Duodenal mucosa (tissue), 2 donors: ENCODE measurements around the gene MS4A18.

Source experiments
- H3K27ac ChIP-seq: one replicate; pipeline ENCODE4 v1.7.0; 2013; ENCODE audit warnings: low read depth, low read length
- H3K27me3 ChIP-seq, 2 donors: one replicate each; pipeline ENCODE4 v1.7.0; 2013; ENCODE audit warnings: low read length in 2 of 2, control low read depth in 1 of 2; ENCODE audit not compliant: insufficient read depth in 2 of 2, control insufficient read depth in 1 of 2
- H3K36me3 ChIP-seq, 2 donors: one replicate each; pipeline ENCODE4 v1.7.0; 2013; ENCODE audit warnings: low read length in 2 of 2, control low read depth in 1 of 2; ENCODE audit not compliant: insufficient read depth in 2 of 2, control insufficient read depth in 1 of 2
- H3K4me1 ChIP-seq, 2 donors: one replicate each; pipeline ENCODE4 v1.7.0; 2013; ENCODE audit warnings: low read length in 2 of 2, control low read depth in 1 of 2; ENCODE audit not compliant: insufficient read depth in 2 of 2, control insufficient read depth in 1 of 2
- H3K4me3 ChIP-seq, 2 donors: one replicate each; pipeline ENCODE4 v1.7.0; 2013; ENCODE audit warnings: low read length in 2 of 2, low read depth in 1 of 2
- H3K9ac ChIP-seq, 2 donors: one replicate each; pipeline ENCODE4 v1.7.0; 2013; ENCODE audit warnings: low read length in 2 of 2, low read depth in 1 of 2
- H3K9me3 ChIP-seq, 2 donors: one replicate each; pipeline ENCODE4 v1.7.0; 2013; ENCODE audit warnings: low read length in 2 of 2, control low read depth in 1 of 2; ENCODE audit not compliant: control insufficient read depth in 1 of 2

The MS4A18 gene

DNA sequence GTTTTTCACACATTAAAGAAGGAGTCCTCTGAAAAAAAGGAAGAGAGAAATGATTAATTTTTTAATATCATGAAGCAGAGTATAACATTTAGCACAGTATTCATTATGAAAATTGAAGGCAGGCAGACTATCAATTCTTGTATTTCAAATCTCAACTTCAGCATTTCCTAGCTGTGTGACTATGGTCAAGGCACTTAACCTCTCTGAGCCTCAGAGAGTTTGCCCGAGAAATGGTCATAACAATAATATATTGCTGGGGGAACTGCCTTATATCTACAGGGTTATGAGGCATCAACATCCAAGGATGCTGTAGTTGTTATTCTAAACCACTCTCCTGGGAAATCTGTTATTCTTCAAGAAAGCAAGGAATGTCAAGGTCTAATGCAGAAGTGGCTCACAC lies 1.1 kb downstream of the MS4A18 start:
- Histone ChIP-seq H3K9ac (no peak overlapping the region), H3K9me3 (no peaks in the 10 kb centered on the region)

DNA sequence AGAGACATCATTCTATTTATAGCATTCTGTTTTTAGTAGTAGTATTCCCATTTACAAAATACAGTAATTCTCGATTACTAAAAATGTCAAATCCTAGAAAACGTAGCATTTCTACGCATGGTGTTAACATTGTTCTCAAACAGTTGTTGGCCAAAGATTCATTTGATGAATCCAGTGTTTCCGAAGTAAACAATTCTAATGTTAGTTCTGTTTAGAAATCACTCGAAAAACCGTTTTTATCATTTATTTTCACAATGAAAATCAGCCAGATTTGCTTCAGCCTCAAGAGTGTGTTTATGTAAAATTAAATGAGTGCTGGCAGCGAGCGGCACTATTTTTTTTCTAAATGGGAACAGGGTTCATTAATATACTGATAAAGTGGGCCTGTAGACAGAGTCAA lies 7.1 kb downstream of the MS4A18 start:
- no peaks in the 10 kb centered on the region for H3K36me3 ChIP-seq
- H3K9ac ChIP-seq: no peak overlapping the region
- no peaks in the 10 kb centered on the region for H3K9me3 ChIP-seq
- no peaks in the 10 kb centered on the region for H3K4me1 ChIP-seq
- H3K4me3 ChIP-seq: no peak overlapping the region
- no peak overlapping the region for H3K27ac ChIP-seq
- H3K27me3 ChIP-seq: peaks cover 0 to 6% of the 10 kb centered on the region in 2 donors

More for the DNA sequence above, 1.1 kb downstream of the MS4A18 start:
- peaks cover 0 to 6% of the 10 kb centered on the region in 2 donors for H3K27me3 ChIP-seq
- H3K4me3 ChIP-seq: no peak overlapping the region
- peaks cover 3 to 4% of the 10 kb centered on the region in 2 donors for H3K4me1 ChIP-seq
- H3K36me3 ChIP-seq: no peaks in the 10 kb centered on the region
- no peak overlapping the region for H3K27ac ChIP-seq

DNA sequence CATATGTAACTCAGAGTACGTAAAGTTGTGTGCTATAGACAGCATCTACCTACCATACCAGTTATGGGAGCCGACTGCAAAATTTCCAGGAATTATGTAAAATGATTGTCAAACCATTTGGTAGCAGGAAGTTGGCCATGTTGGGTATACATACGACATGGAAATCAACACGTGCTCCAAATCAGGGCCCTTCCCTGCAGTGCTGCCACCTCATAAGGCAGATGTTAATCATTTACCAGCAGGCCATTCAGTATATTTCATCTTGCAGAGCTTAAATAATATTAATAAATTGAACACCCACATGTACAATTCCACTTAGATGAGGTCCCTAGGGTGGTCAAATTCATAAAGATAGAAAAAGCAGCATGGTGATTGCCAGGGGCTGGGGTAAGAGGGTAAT lies 9.8 kb downstream of the MS4A18 start:
- Histone ChIP-seq H3K4me3 (no peak overlapping the region), H3K9ac (no peak overlapping the region), H3K36me3 (no peaks in the 10 kb centered on the region), H3K4me1 (no peaks in the 10 kb centered on the region), H3K27me3 (no peaks in the 10 kb centered on the region), H3K9me3 (no peaks in the 10 kb centered on the region), H3K27ac (no peak overlapping the region)

DNA sequence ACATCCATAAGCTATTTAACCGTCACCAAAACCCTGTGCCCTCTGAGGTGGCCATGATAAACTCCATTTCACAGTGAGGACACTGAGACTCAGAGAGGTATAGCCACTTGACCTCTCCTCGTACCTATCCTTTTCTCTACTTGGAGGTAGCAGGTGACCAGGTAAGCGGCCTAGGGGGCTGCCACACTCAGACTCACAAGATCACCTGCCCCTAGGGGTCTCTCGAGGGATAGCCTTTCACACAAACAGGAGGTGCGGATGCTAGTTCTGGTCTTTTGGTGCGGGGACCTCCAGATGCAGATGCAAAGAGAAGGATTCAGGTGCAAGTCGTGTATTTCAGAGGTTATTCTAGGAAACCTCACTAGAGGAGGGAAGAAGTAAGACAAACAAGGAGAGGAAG lies 14.6 kb downstream of the MS4A18 start:
- Histone ChIP-seq H3K36me3 (no peaks in the 10 kb centered on the region), H3K4me1 (peaks cover 5 to 11% of the 10 kb centered on the region in 2 donors), H3K27ac (no peak overlapping the region), H3K27me3 (no peaks in the 10 kb centered on the region), H3K9ac (no peak overlapping the region), H3K4me3 (no peak overlapping the region), H3K9me3 (no peaks in the 10 kb centered on the region)

DNA sequence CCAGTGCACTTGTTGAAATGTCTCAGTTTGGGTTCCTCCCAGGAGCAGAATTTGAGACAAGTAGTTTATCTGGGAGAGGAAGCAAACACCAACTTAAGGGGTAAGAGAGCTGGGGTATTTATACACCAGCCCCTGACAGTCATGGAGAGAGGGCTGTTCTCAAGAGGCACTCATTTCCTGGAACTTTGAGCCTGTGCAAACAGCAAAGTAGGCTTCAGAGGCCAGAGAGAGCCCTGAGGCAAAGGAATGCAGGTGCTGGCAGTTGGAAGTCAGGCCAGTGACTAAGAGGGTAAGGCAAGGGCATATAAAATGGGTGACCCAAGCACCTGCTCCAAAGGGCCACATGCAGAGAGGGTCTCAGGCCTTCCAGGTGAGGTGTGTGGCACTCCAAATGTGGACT lies 16.1 kb downstream of the MS4A18 start:
- Histone ChIP-seq H3K4me3 (no peak overlapping the region), H3K9ac (no peak overlapping the region), H3K27me3 (no peaks in the 10 kb centered on the region), H3K36me3 (no peaks in the 10 kb centered on the region), H3K4me1 (peaks cover 5 to 11% of the 10 kb centered on the region in 2 donors), H3K27ac (no peak overlapping the region), H3K9me3 (no peaks in the 10 kb centered on the region)

DNA sequence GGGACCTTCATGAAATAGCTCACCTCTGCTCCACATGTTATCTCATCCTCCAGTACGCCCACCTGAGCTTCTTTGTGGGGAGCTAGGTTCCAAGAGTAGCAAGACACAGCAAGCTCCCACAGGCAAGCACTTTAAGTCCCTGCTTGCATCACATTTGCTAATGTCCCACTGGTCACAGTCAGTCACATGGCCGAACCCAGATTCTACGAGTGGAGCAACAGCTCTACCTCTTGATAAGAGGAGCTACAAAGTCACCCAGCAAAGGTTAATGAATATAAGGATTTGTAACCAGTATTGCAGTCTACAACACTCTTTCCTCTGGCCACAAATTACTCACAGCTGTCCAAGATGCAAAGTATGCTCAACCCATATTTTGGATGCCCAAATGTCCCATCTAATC lies 16.9 kb downstream of the MS4A18 start:
- Histone ChIP-seq H3K27me3 (no peaks in the 10 kb centered on the region), H3K36me3 (no peaks in the 10 kb centered on the region), H3K27ac (no peak overlapping the region), H3K4me1 (peaks cover 5 to 11% of the 10 kb centered on the region in 2 donors), H3K4me3 (no peak overlapping the region), H3K9me3 (no peaks in the 10 kb centered on the region), H3K9ac (no peak overlapping the region)

DNA sequence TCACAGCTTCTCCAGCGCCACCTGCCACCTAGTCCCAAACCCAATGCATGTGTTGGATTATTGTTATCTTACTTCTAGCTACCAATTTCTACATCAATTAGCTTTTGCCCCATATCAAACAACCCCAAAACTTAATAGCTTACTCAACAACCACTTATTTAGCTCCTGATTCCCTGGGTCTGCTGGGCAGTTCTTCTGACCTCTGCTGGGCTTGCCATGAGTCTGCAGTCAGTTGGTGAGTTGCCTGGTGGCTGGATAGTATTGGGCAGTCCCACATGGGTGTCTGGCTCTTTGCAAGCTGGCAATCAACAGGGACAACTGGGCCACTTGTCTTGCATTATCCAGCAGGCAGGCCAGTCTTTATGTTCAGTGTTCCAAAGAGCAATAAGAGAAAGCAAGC lies 18.5 kb downstream of the MS4A18 start:
- H3K27ac ChIP-seq: no peak overlapping the region
- no peak overlapping the region for H3K4me3 ChIP-seq
- no peak overlapping the region for H3K9ac ChIP-seq
- no peaks in the 10 kb centered on the region for H3K27me3 ChIP-seq
- H3K9me3 ChIP-seq: no peaks in the 10 kb centered on the region
- H3K36me3 ChIP-seq: no peaks in the 10 kb centered on the region
- H3K4me1 ChIP-seq: peaks cover 5 to 11% of the 10 kb centered on the region in 2 donors

DNA sequence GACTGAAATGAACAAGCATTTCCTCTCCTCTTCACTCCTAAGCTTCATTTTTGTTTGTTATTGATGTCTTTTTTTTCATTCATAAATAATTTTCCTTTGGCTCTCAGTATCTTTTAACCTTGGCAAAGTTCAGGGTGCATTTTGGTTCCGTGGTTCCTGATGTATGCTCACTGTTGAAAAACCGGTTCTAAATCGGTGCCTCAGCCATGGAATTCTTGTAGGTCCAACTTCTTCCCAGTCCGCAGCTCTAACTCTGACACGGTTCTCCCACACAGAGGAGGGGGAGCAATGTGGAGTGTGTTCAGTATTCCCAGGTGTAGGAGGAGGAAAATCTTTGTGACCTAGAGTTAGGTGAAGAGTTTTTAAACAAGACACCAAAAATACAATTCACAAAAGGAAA lies 19.6 kb downstream of the MS4A18 start:
- H3K27me3 ChIP-seq: no peaks in the 10 kb centered on the region
- peaks cover 5 to 11% of the 10 kb centered on the region in 2 donors for H3K4me1 ChIP-seq
- no peaks in the 10 kb centered on the region for H3K9me3 ChIP-seq
- no peak overlapping the region for H3K9ac ChIP-seq
- H3K4me3 ChIP-seq: no peak overlapping the region
- no peaks in the 10 kb centered on the region for H3K36me3 ChIP-seq
- H3K27ac ChIP-seq: no peak overlapping the region

DNA sequence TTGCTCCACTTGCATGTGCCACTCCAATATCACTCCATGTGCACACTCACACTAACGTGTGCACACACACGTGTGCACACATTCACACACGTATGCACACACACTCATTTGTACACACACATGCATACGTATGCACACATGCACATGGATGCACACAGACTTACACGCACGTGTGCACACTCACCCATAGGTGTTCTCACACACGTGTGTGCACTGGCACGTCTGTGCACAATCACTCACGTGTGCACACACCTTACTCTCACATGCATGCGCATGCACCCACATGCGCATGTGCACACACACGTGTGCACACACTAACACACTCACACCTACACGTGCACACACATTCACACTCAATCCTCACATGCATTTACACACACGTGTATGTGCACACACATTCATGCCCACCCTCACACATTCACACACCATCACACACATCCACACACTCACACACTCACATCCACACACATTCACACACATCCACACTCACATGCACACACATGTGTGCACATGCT lies 22.9 kb downstream of the MS4A18 start:
- Histone ChIP-seq H3K27me3 (no peaks in the 10 kb centered on the region), H3K4me1 (peaks cover 5 to 10% of the 10 kb centered on the region in 2 donors), H3K36me3 (no peaks in the 10 kb centered on the region), H3K9me3 (no peaks in the 10 kb centered on the region), H3K9ac (no peak overlapping the region), H3K4me3 (no peak overlapping the region), H3K27ac (no peak overlapping the region)

DNA sequence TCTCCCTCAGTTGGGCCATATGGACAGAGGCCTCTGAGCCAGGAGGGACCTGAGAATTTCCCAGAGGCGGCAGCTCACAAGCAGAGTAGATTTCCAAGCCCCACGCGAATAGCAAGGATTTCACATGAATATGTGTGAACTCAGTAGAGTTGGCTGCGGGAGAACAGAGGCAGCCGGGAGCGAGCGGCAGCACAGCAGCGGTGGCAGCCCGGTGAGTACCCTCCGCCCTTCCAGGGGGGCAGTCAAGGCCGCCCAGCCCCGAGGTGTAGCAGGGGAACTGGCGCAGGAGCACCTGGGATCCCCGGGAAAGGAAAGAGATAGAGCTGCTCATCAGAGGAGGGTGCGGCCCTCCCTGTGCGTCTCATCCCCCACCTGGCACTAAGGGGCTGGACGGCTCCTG lies 23.7 kb downstream of the MS4A18 start:
- H3K36me3 ChIP-seq: no peaks in the 10 kb centered on the region
- H3K27me3 ChIP-seq: no peaks in the 10 kb centered on the region
- no peak overlapping the region for H3K4me3 ChIP-seq
- no peak overlapping the region for H3K9ac ChIP-seq
- H3K9me3 ChIP-seq: no peaks in the 10 kb centered on the region
- H3K4me1 ChIP-seq: peaks cover 4 to 6% of the 10 kb centered on the region in 2 donors
- no peak overlapping the region for H3K27ac ChIP-seq

DNA sequence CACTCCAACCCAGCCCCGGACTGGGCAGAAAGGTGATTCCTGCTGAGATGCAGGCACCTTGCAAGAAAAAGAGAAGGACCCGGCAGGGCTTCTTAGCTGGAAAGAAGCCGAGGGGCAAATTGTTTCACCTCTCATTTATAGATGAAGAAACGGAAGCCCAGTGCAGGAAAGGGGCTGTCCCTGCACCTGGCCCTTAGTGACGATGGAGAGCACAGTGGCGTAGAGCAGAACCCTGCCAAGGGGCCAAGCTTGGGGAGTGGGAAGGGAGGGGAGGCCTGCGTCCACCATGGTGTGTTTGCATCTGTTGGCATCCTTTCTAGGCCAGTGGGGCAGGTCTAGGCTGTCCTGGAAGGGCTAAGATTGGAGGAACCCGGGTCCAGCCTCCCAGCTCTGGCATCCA lies 24.3 kb downstream of the MS4A18 start:
- Histone ChIP-seq H3K27me3 (peaks cover 0 to 4% of the 10 kb centered on the region in 2 donors), H3K4me3 (no peak overlapping the region), H3K9ac (no peak overlapping the region), H3K36me3 (no peaks in the 10 kb centered on the region), H3K27ac (no peak overlapping the region), H3K9me3 (no peaks in the 10 kb centered on the region), H3K4me1 (peaks cover 5% of the 10 kb centered on the region in 2 donors)
